Keratinocyte (primary cell): ENCODE data around the gene NPTX1.

Experiments
- CTCF ChIP-seq, 3 experiments: IDR thresholded peaks in 1 of 3; conservative IDR thresholded peaks in 1 of 3; optimal IDR thresholded peaks in 1 of 3; 2 replicates in 2 of 3; 3 replicates in 1 of 3; pipeline versions ENCODE3 to v1.5.1; 2011; ENCODE audit warnings: low read length in 3 of 3, mild to moderate bottlenecking in 3 of 3, moderate library complexity in 2 of 3, control low read depth in 1 of 3, inconsistent platforms in 1 of 3; ENCODE audit not compliant: insufficient read depth in 2 of 3; ENCODE audit errors: extremely low read depth in 1 of 3
- EZH2 ChIP-seq: IDR thresholded peaks from one replicate; pipeline ENCODE4 v1.6.1; 2012; ENCODE audit warnings: inconsistent platforms, mild to moderate bottlenecking, low read length, moderate library complexity

DNA sequence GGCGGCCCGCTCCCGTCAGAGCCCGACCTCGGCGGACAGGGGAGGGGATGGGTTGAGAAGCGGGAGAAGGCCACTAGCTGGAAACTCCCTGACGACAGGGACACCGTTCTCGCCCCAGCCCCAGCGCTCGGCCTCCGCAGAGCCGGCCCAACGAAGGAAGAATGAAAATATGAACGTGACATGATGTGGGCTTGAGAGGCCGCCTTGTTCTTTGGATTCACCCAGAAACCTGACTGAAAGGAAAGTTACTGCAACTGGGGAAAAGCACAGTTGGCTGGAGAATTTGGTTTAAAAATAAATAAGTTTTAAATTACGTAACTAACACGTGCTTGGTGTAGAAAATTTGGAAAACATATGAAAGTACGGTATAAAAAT lies 21.1 kb downstream of the NPTX1 start:
- no peak for TF ChIP-seq CTCF (optimal IDR thresholded peaks at IDR 0.05 in 1 of 3, IDR thresholded peaks at IDR 0.05 in 1 of 3, conservative IDR thresholded peaks at IDR 0.05 in 1 of 3; ENCODE audit: extremely low read depth in 1 of 3, insufficient read depth in 2 of 3, low read length in 3 of 3)
- TF ChIP-seq EZH2: no peak
